HG02759 (cell line): ENCODE data around the gene KCNK7.

Experiments
- ATAC-seq: cut with Tn5 transposase; IDR thresholded peaks from one replicate; pipeline ENCODE4 v1.9.1; 2021; ENCODE audit warnings: mild to moderate bottlenecking, moderate library complexity; ENCODE audit not compliant: unreplicated experiment

Gene KCNK7

DNA sequence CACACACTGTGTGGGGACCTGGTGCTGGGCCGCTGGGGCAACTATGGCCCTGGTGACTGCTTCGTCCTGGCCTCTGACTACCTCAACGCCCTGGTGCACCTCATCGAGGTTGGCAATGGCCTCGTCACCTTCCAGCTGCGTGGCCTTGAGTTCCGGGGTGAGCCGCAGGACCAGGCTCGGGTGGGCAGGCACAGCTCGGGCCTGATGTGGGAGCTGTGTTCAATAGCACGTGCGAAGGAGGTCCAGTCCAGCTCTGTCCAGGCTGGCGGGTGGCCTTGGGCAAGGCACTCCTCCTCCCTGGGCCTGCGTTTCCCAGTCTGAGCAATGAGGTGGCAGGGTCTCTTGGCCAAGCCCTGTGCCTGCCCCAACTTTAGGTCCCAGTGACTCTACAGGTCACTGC lies 34.0 kb upstream of the KCNK7 start:
- ATAC-seq = no peak

GRCh38 chr11:65627202-65627601 lies 31.6 kb upstream of the KCNK7 start:
- no peak for ATAC-seq

- ATAC-seq = no peak
Measured at GRCh38 chr11:65625628-65626342, 30.2 kb upstream of the KCNK7 start.

DNA sequence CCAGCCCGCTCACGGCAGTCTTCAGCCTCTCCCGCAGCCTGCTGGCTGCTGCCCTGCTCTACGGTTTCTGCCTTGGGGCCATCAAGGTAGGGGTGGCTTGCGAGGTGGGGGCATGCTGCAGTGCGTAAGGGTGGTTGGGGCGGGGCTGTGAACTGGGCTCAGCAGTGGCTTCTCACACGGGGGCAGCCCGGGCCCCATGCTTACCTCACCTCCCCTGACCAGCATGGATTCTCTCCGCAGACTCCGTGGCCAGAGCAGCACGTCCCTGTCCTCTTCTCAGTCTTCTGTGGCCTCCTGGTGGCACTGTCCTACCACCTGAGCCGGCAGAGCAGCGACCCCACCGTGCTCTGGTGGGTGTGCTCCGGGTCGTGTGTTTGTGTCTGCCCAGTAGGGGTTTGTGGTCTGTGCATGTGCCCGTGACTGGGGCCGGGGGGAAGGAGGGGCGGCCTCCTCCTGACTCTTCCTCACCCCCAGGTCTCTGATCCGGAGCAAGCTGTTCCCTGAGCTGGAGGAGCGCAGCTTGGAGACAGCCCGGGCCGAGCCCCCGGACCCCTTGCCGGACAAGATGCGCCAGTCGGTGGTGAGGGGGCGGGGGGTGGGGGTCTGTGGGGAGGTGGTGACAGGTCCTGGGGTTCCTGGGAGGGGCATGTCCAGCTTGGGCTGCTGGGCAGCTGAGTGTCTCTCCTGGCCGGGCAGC lies 29.5 kb upstream of the KCNK7 start:
- ATAC-seq = no peak

GRCh38 chr11:65623852-65624616 lies 28.4 kb upstream of the KCNK7 start:
- ATAC-seq = no peak

DNA sequence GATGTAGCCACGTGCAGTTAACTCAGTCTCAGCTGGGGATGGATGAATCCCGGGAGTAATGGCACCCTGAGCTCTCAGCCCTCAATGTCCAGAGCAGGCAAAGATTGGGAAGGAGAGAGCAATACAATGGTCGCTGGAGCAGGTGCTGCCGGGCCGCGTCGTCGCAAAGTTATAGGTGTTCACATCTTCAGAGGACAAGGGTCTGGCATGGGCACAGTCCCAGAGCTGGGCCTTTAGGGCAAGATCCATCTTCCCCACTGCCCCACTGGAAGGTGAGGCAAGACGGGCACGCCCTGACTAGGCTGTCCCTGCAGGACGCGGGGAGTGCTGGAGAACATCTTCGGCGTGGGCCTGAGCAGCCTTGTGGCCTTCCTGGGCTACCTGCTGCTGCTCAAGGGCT lies 27.6 kb upstream of the KCNK7 start:
- no peak for ATAC-seq

GRCh38 chr11:65622011-65622410 lies 26.4 kb upstream of the KCNK7 start:
- no peak for ATAC-seq

DNA sequence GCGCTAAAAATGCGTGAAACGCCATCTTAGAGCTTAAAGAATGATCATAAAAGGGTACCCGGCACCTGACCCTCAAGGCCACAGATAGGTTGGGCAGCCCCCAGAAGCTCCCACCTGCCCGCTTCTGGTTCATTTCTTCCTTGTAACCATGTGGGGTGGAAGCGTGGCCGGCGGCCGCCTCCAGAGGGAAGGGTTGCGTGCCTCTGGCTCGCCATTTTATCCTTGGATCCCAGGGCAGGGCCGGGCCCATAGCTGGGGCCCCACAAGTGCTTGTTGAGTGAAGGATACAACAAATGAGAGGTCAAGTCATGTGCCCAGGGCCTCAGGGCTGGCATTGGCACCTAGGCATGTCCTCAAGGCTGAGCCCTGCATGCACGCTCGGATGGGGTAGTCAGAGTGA lies 25.9 kb upstream of the KCNK7 start:
- ATAC-seq = no peak

DNA sequence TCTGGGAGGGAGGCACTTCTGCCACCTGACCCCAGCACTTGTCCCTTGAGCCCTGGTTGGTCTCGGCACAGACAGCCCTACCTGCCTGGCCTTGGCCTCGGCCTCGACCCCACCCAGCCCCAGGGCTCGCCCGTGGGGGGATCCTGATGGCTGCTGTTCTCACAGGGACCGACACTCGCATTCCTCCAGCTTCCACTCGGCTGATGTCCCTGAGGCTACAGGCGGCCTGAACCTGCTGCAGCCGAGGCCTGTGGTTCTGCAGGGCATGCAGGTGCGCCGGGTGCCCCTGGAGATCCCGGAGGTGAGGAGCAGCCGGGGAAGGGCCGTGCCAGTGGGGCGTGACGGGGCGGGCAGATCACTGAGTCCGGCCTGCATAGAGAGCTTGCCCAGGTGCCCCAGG lies 25.1 kb upstream of the KCNK7 start:
- no peak for ATAC-seq

- no peak for ATAC-seq
Measured at GRCh38 chr11:65619281-65619928, 23.8 kb upstream of the KCNK7 start.

- ATAC-seq = no peak
Measured at GRCh38 chr11:65618763-65619162, 23.2 kb upstream of the KCNK7 start.

DNA sequence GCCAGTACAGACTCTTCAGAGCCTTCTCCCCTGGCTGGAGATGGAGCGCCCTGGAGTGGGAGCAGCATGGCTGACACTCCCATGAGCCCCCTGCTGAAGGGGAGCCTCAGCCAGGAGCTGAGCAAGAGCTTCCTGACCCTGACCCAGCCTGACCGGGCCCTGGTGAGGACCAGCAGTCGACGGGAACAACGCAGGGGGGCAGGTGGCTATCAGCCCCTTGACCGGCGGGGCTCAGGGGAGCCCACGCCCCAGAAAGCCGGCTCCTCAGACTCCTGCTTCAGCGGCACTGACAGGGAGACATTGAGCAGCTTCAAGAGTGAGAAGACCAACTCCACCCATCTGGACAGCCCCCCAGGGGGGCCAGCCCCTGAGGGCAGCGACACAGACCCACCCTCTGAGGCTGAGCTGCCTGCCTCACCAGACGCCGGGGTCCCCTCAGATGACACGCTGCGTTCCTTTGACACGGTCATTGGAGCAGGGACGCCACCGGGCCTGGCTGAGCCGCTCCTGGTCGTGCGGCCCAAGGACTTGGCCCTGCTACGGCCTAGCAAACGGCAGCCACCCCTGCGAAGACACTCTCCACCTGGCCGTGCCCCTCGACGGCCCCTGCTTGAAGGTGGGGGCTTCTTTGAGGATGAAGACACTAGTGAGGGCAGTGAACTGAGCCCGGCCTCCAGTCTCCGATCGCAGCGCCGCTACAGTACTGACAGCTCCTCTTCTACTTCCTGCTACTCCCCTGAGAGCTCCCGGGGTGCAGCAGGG lies 22.6 kb upstream of the KCNK7 start:
- no peak for ATAC-seq

- ATAC-seq = no peak
Measured at GRCh38 chr11:65617136-65617850, 21.7 kb upstream of the KCNK7 start.

DNA sequence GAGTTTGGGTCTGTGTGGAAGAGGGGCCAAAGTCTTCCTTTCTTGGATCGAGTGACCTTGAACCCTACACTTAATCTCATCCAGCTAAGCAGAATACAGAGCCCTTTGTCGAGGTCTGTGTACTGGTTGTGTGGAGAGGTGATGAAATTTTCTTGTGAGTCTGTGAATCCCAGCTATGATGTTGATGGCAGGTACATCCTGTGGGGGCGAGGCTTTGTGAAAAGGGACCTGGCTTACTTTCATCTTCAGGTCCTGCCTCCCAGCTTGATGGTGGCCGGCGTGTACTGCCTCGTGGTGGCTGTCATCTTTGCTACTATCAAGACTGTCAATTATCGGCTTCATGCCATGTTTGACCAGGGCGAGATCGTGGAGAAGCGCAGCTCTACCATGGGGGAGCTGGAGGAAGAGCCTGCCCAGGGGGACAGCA lies 21.0 kb upstream of the KCNK7 start:
- ATAC-seq = no peak

DNA sequence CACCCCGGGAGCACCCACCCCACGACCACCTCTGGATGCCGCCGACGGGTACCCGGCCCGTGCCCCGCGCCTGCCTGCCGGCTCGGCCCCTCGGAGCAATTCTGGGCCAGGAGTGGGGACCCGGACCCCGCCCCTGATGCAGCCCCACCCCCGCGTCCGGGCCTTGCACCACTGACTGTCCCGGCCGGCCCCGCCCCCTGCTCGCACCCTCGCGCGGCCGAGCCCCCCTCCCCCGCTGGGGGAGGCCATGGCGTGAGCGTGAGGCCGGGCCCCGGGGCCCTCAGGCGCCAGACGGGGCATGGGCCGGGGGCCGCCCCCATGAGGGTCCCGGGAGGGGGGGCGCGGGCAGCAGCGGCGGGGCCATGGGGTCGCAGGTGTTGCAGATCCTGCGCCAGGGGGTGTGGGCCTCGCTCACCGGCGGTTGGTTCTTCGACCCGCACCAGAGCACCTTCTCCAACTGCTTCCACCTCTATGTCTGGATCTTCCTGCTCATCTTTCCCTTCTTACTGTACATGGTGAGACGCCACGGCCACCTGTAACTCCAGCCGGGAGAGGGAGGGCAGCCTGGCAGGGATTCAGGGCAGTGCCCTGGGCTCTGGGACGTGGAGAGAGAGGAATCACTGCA lies 20.5 kb upstream of the KCNK7 start:
- peak; percentile 16 for ATAC-seq

- peak; percentile 73 for ATAC-seq
Measured at GRCh38 chr11:65615229-65615949, 19.8 kb upstream of the KCNK7 start, which contains the start of gene PCNX3. TSS of gene PCNX3 (plus strand) at chr11:65615776. CDS start at chr11:65616312, 536 bp downstream.

- ATAC-seq = no peak
Measured at GRCh38 chr11:65613091-65613928, 17.7 kb upstream of the KCNK7 start.

- no peak for ATAC-seq
Measured at GRCh38 chr11:65612691-65613090, 17.1 kb upstream of the KCNK7 start.
